Measurements from ENCODE around the gene TJP3.

- TF ChIP-seq POLR2A (IDR thresholded peaks at IDR 0.05; ENCODE audit: extremely low read depth, insufficient read length) (no peak), CTCF (IDR thresholded peaks at IDR 0.05; ENCODE audit: low read depth, low read length) (no peak)
Observed at GRCh38 chr19:3693025-3693925, 14.9 kb upstream of the TJP3 start.
